H1 (cell line): ENCODE measurements around the gene MAGI3. TPM values are rescaled to one million over a fixed set of nuclear protein-coding genes. Genes with fewer than 3 reads are reported as not detected.

ENCODE experiments used
- CHD7 ChIP-seq: fragments of 300-600 bp; sonication (generic); IDR thresholded peaks from 2 replicates; pipeline ENCODE4 v1.7.1; 2012; ENCODE audit warnings: low read length, moderate library complexity, mild to moderate bottlenecking, inconsistent platforms; ENCODE audit not compliant: insufficient replicate concordance
- FOSL1 ChIP-seq: IDR thresholded peaks from 2 replicates; pipeline ENCODE4 v1.6.1; 2011; ENCODE audit warnings: mild to moderate bottlenecking, low read depth, low read length, moderate library complexity; ENCODE audit not compliant: insufficient read depth
- HDAC6 ChIP-seq: IDR thresholded peaks from one replicate; pipeline ENCODE4 v1.7.1; 2012; ENCODE audit warnings: low read depth, mild to moderate bottlenecking, inconsistent platforms, low read length, moderate library complexity
- NRF1 ChIP-seq: IDR thresholded peaks from 2 replicates; pipeline ENCODE4 v1.6.1; 2011; ENCODE audit warnings: mild to moderate bottlenecking, low read depth, low read length, improper control_type of control experiment
- POU5F1 ChIP-seq: IDR thresholded peaks from 2 replicates; pipeline ENCODE4 v1.6.1; 2011; ENCODE audit warnings: low read depth, mild to moderate bottlenecking, low read length, moderate library complexity
- RAD21 ChIP-seq, 2 experiments: IDR thresholded peaks in 1 of 2; conservative IDR thresholded peaks in 1 of 2; 2 replicates each; pipeline ENCODE4 v1.6.1; 2011; ENCODE audit warnings: low read depth in 2 of 2, low read length in 2 of 2, improper control_type of control experiment in 1 of 2, inconsistent platforms in 1 of 2, mild to moderate bottlenecking in 1 of 2, moderate library complexity in 1 of 2
- RFX5 ChIP-seq: IDR thresholded peaks from 2 replicates; pipeline ENCODE4 v1.6.1; 2011; ENCODE audit warnings: low read depth, low read length, improper control_type of control experiment, borderline replicate concordance
- SAP30 ChIP-seq: fragments of 300-600 bp; sonication (generic); IDR thresholded peaks from 2 replicates; pipeline ENCODE4 v1.7.1; 2012; ENCODE audit warnings: low read length, moderate library complexity, mild to moderate bottlenecking, inconsistent platforms; ENCODE audit not compliant: insufficient read depth, insufficient replicate concordance
- SP1 ChIP-seq: IDR thresholded peaks from 2 replicates; pipeline ENCODE4 v1.6.1; 2011; ENCODE audit warnings: low read depth, low read length
- polyA plus RNA-seq, 7 experiments: library from polyadenylated mRNA; depleted of rRNA in 3 of 7; stranded (reverse) in 5 of 7; unstranded in 2 of 7; fragments of >200 nt in 5 of 7; fragments of 200-250 nt in 2 of 7; gene quantifications; 1 replicate in 5 of 7; 2 replicates in 1 of 7; 4 replicates in 1 of 7; pipeline versions ENCODE4 v1.2.1 to v1.2.3, GENCODE V29; 2011 to 2013; ENCODE audit warnings: missing spikeins in 2 of 7, mixed read lengths in 2 of 7
- total RNA-seq: library from RNA; stranded (reverse); fragmentation: NEBNext Ultra II Directional; extraction: Animal tissue kit (Norgen Biotek cat#: 25700); gene quantifications from 2 replicates; pipeline ENCODE4 v1.2.1, GENCODE V29; 2021

Gene MAGI3
- total and polyA plus RNA-seq, 2 of the 8 experiments (the other 6 are each of a cell fraction or from before 2014, with no cell fraction given) = 2.3 to 7.8 TPM

DNA sequence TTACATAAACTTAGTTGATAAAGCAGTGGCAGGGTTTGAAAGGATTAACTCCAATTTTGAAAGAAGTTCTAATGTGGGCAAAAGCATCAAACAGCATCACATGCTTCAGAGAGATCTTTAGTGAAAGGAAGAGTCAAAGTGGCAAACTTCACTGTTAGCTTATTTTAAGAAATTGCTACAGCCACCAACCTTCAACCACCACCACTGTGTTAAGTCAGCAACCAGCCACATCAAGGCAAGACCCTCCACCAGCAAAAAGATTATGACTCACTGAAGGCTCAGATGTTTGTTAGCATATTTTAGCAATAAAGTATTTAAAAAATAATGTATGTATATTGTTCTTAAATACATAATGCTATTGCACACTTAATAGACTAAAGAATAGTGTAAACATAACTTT lies 21.3 kb upstream of the MAGI3 start (continued):
- TF ChIP-seq CHD7 (no peak), SAP30 (no peak), SP1 (no peak), RFX5 (no peak), RAD21 (IDR thresholded peaks at IDR 0.05 in 1 of 2, conservative IDR thresholded peaks at IDR 0.05 in 1 of 2; ENCODE audit: low read depth in 2 of 2, low read length in 2 of 2) (no peak), POU5F1 (no peak), NRF1 (no peak), FOSL1 (no peak), HDAC6 (no peak)
